ENCODE results near the gene ASXL2.

- no peak for TF ChIP-seq POLR2A (IDR thresholded peaks at IDR 0.05)
- TF ChIP-seq, protein P1, sequence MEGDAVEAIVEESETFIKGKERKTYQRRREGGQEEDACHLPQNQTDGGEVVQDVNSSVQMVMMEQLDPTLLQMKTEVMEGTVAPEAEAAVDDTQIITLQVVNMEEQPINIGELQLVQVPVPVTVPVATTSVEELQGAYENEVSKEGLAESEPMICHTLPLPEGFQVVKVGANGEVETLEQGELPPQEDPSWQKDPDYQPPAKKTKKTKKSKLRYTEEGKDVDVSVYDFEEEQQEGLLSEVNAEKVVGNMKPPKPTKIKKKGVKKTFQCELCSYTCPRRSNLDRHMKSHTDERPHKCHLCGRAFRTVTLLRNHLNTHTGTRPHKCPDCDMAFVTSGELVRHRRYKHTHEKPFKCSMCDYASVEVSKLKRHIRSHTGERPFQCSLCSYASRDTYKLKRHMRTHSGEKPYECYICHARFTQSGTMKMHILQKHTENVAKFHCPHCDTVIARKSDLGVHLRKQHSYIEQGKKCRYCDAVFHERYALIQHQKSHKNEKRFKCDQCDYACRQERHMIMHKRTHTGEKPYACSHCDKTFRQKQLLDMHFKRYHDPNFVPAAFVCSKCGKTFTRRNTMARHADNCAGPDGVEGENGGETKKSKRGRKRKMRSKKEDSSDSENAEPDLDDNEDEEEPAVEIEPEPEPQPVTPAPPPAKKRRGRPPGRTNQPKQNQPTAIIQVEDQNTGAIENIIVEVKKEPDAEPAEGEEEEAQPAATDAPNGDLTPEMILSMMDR (IDR thresholded peaks at IDR 0.05), result no peak
These were observed 153.5 kb downstream of the ASXL2 start for GRCh38 chr2:25724756-25725155.
